ENCODE data around the gene CELSR1. TPM values are rescaled to one million over a fixed set of nuclear protein-coding genes. Genes with fewer than 3 reads are reported as not detected.

CELSR1 gene
- total and polyA plus RNA-seq, 2 donors (not counting 1 experiment from before 2014, with no cell fraction given) = 0.07 to 1.8 TPM

- Histone ChIP-seq H3K4me3 (replicated peaks in 1 of 4; ENCODE audit: control extremely low read depth in 1 of 4, insufficient read depth in 1 of 4, low read depth in 3 of 4, low read length in 4 of 4) (no peak overlapping the region), H3K36me3 (ENCODE audit: control insufficient read depth, insufficient read depth, low read length) (no peaks in the 10 kb centered on the region), H3K27ac (ENCODE audit: insufficient read depth, low read length) (no peak overlapping the region), H3K9me3 (ENCODE audit: control insufficient read depth, insufficient read depth, low read depth, low read length) (no peaks in the 10 kb centered on the region), H3K4me1 (ENCODE audit: control insufficient read depth, extremely low read depth, insufficient read depth, low read length) (no peaks in the 10 kb centered on the region), H3K79me2 (ENCODE audit: control insufficient read depth, insufficient read depth, low read length) (no peaks in the 10 kb centered on the region), H3K9ac (ENCODE audit: insufficient read depth, low read length) (no peak overlapping the region), H3K27me3 (ENCODE audit: control insufficient read depth, insufficient read depth, low read length) (no peaks in the 10 kb centered on the region), H2AFZ (ENCODE audit: low read length) (no peak overlapping the region), H4K20me1 (ENCODE audit: control insufficient read depth, extremely low read depth, insufficient read depth, low read length) (no peaks in the 10 kb centered on the region), H3K4me2 (ENCODE audit: extremely low read depth, insufficient read depth, low read length) (no peak overlapping the region)
- DNase-seq (ENCODE audit: low read depth in 2 of 2) = peak in 1 of 2 donors; percentile 64
- TF ChIP-seq CTCF (conservative IDR thresholded peaks at IDR 0.05 in 1 of 2, IDR thresholded peaks at IDR 0.05 in 1 of 2; ENCODE audit: low read depth in 1 of 2, low read length in 2 of 2) = no peak
- no peak for TF ChIP-seq EZH2 (IDR thresholded peaks at IDR 0.05; ENCODE audit: low read length, missing control alignments)
Measured at GRCh38 chr22:46377525-46378425, 159.6 kb downstream of the CELSR1 start.

- Histone ChIP-seq H3K9ac (ENCODE audit: insufficient read depth, low read length) (no peak overlapping the region), H3K4me3 (replicated peaks in 1 of 4; ENCODE audit: control extremely low read depth in 1 of 4, insufficient read depth in 1 of 4, low read depth in 3 of 4, low read length in 4 of 4) (no peak overlapping the region), H3K27ac (ENCODE audit: insufficient read depth, low read length) (no peak overlapping the region), H3K4me1 (ENCODE audit: control insufficient read depth, extremely low read depth, insufficient read depth, low read length) (no peaks in the 10 kb centered on the region), H4K20me1 (ENCODE audit: control insufficient read depth, extremely low read depth, insufficient read depth, low read length) (no peaks in the 10 kb centered on the region), H3K36me3 (ENCODE audit: control insufficient read depth, insufficient read depth, low read length) (no peaks in the 10 kb centered on the region), H3K4me2 (ENCODE audit: extremely low read depth, insufficient read depth, low read length) (no peak overlapping the region), H3K9me3 (ENCODE audit: control insufficient read depth, insufficient read depth, low read depth, low read length) (no peaks in the 10 kb centered on the region), H2AFZ (ENCODE audit: low read length) (no peak overlapping the region), H3K27me3 (ENCODE audit: control insufficient read depth, insufficient read depth, low read length) (no peaks in the 10 kb centered on the region), H3K79me2 (ENCODE audit: control insufficient read depth, insufficient read depth, low read length) (no peaks in the 10 kb centered on the region)
- DNase-seq (ENCODE audit: low read depth in 2 of 2) = no peak
- TF ChIP-seq EZH2 (IDR thresholded peaks at IDR 0.05; ENCODE audit: low read length, missing control alignments) = no peak
- TF ChIP-seq CTCF (conservative IDR thresholded peaks at IDR 0.05 in 1 of 2, IDR thresholded peaks at IDR 0.05 in 1 of 2; ENCODE audit: low read depth in 1 of 2, low read length in 2 of 2) = no peak
Measured at GRCh38 chr22:46376908-46377524, 160.4 kb downstream of the CELSR1 start.

- DNase-seq (ENCODE audit: low read depth in 2 of 2) = peak in 1 of 2 donors; percentile 18
- Histone ChIP-seq H3K9me3 (ENCODE audit: control insufficient read depth, insufficient read depth, low read depth, low read length) (no peaks in the 10 kb centered on the region), H3K4me3 (replicated peaks in 1 of 4; ENCODE audit: control extremely low read depth in 1 of 4, insufficient read depth in 1 of 4, low read depth in 3 of 4, low read length in 4 of 4) (no peak overlapping the region), H3K4me2 (ENCODE audit: extremely low read depth, insufficient read depth, low read length) (no peak overlapping the region), H4K20me1 (ENCODE audit: control insufficient read depth, extremely low read depth, insufficient read depth, low read length) (no peaks in the 10 kb centered on the region), H3K79me2 (ENCODE audit: control insufficient read depth, insufficient read depth, low read length) (no peaks in the 10 kb centered on the region), H3K36me3 (ENCODE audit: control insufficient read depth, insufficient read depth, low read length) (no peaks in the 10 kb centered on the region), H3K9ac (ENCODE audit: insufficient read depth, low read length) (no peak overlapping the region), H3K27me3 (ENCODE audit: control insufficient read depth, insufficient read depth, low read length) (no peaks in the 10 kb centered on the region), H3K27ac (ENCODE audit: insufficient read depth, low read length) (no peak overlapping the region), H2AFZ (ENCODE audit: low read length) (no peak overlapping the region), H3K4me1 (ENCODE audit: control insufficient read depth, extremely low read depth, insufficient read depth, low read length) (no peaks in the 10 kb centered on the region)
- TF ChIP-seq EZH2 (IDR thresholded peaks at IDR 0.05; ENCODE audit: low read length, missing control alignments) (no peak), CTCF (conservative IDR thresholded peaks at IDR 0.05 in 1 of 2, IDR thresholded peaks at IDR 0.05 in 1 of 2; ENCODE audit: low read depth in 1 of 2, low read length in 2 of 2) (no peak)
Measured at GRCh38 chr22:46376111-46376510, 161.3 kb downstream of the CELSR1 start.
